Measurements from ENCODE around the gene TSPAN18.

TSPAN18 gene

GRCh38 chr11:44861849-44862557 is 135.2 kb downstream of the TSPAN18 start:
- peaks cover 72% of the 10 kb centered on the region for H3K4me1 ChIP-seq (ENCODE audit: insufficient read depth, insufficient read length)
- TF ChIP-seq ZNF274 (IDR thresholded peaks at IDR 0.05; ENCODE audit: low read depth, low read length), result no peak
- TF ChIP-seq SUZ12 (IDR thresholded peaks at IDR 0.05; ENCODE audit: extremely low read depth, insufficient read depth, insufficient read length), result no peak
- TF ChIP-seq YY1 (IDR thresholded peaks at IDR 0.05; ENCODE audit: insufficient read depth, insufficient read length), result no peak
- DNase-seq (ENCODE audit: low read depth, low spot score), result peak; percentile 91
- H3K36me3 ChIP-seq (ENCODE audit: insufficient read depth, insufficient read length, low read length), result peaks cover 40% of the 10 kb centered on the region
- no peaks in the 10 kb centered on the region for H3K27me3 ChIP-seq (ENCODE audit: insufficient read depth, insufficient read length)
- no peaks in the 10 kb centered on the region for H3K9me3 ChIP-seq (ENCODE audit: insufficient read depth, low read length)
- H3K4me3 ChIP-seq (ENCODE audit: insufficient read length, low read depth), result no peak overlapping the region
- peak overlapping the region; percentile 78 for H3K9ac ChIP-seq (ENCODE audit: insufficient read length, low read depth)

GRCh38 chr11:44862558-44863101 is 135.9 kb downstream of the TSPAN18 start:
- Histone ChIP-seq H3K4me3 (ENCODE audit: insufficient read length, low read depth) (no peak overlapping the region), H3K36me3 (ENCODE audit: insufficient read depth, insufficient read length, low read length) (peaks cover 34% of the 10 kb centered on the region), H3K9me3 (ENCODE audit: insufficient read depth, low read length) (no peaks in the 10 kb centered on the region), H3K9ac (ENCODE audit: insufficient read length, low read depth) (peak overlapping the region; percentile 53), H3K27me3 (ENCODE audit: insufficient read depth, insufficient read length) (no peaks in the 10 kb centered on the region), H3K4me1 (ENCODE audit: insufficient read depth, insufficient read length) (peaks cover 66% of the 10 kb centered on the region)
- no peak for DNase-seq (ENCODE audit: low read depth, low spot score)
- TF ChIP-seq ZNF274 (IDR thresholded peaks at IDR 0.05; ENCODE audit: low read depth, low read length) (no peak), SUZ12 (IDR thresholded peaks at IDR 0.05; ENCODE audit: extremely low read depth, insufficient read depth, insufficient read length) (no peak), YY1 (IDR thresholded peaks at IDR 0.05; ENCODE audit: insufficient read depth, insufficient read length) (no peak)

GRCh38 chr11:44863231-44863630 is 136.5 kb downstream of the TSPAN18 start:
- Histone ChIP-seq H3K27me3 (ENCODE audit: insufficient read depth, insufficient read length) (no peaks in the 10 kb centered on the region), H3K4me1 (ENCODE audit: insufficient read depth, insufficient read length) (peaks cover 64% of the 10 kb centered on the region), H3K36me3 (ENCODE audit: insufficient read depth, insufficient read length, low read length) (peaks cover 28% of the 10 kb centered on the region), H3K4me3 (ENCODE audit: insufficient read length, low read depth) (no peak overlapping the region), H3K9ac (ENCODE audit: insufficient read length, low read depth) (peak overlapping the region; percentile 53), H3K9me3 (ENCODE audit: insufficient read depth, low read length) (no peaks in the 10 kb centered on the region)
- peak; percentile 81 for DNase-seq (ENCODE audit: low read depth, low spot score)
- TF ChIP-seq SUZ12 (IDR thresholded peaks at IDR 0.05; ENCODE audit: extremely low read depth, insufficient read depth, insufficient read length) (no peak), ZNF274 (IDR thresholded peaks at IDR 0.05; ENCODE audit: low read depth, low read length) (no peak), YY1 (IDR thresholded peaks at IDR 0.05; ENCODE audit: insufficient read depth, insufficient read length) (no peak)

- Histone ChIP-seq H3K4me1 (ENCODE audit: insufficient read depth, insufficient read length) (peaks cover 43% of the 10 kb centered on the region), H3K9me3 (ENCODE audit: insufficient read depth, low read length) (no peaks in the 10 kb centered on the region), H3K4me3 (ENCODE audit: insufficient read length, low read depth) (no peak overlapping the region), H3K36me3 (ENCODE audit: insufficient read depth, insufficient read length, low read length) (peaks cover 18% of the 10 kb centered on the region), H3K27me3 (ENCODE audit: insufficient read depth, insufficient read length) (no peaks in the 10 kb centered on the region), H3K9ac (ENCODE audit: insufficient read length, low read depth) (no peak overlapping the region)
- DNase-seq (ENCODE audit: low read depth, low spot score), result no peak
- TF ChIP-seq ZNF274 (IDR thresholded peaks at IDR 0.05; ENCODE audit: low read depth, low read length) (no peak), YY1 (IDR thresholded peaks at IDR 0.05; ENCODE audit: insufficient read depth, insufficient read length) (no peak), SUZ12 (IDR thresholded peaks at IDR 0.05; ENCODE audit: extremely low read depth, insufficient read depth, insufficient read length) (no peak)
Observed at GRCh38 chr11:44865866-44866272, 139.1 kb downstream of the TSPAN18 start.

- no peak for TF ChIP-seq SUZ12 (IDR thresholded peaks at IDR 0.05; ENCODE audit: extremely low read depth, insufficient read depth, insufficient read length)
- no peak for TF ChIP-seq ZNF274 (IDR thresholded peaks at IDR 0.05; ENCODE audit: low read depth, low read length)
- TF ChIP-seq YY1 (IDR thresholded peaks at IDR 0.05; ENCODE audit: insufficient read depth, insufficient read length), result no peak
- no peak overlapping the region for H3K4me3 ChIP-seq (ENCODE audit: insufficient read length, low read depth)
- H3K9ac ChIP-seq (ENCODE audit: insufficient read length, low read depth), result peak overlapping the region; percentile 4
- H3K27me3 ChIP-seq (ENCODE audit: insufficient read depth, insufficient read length), result no peaks in the 10 kb centered on the region
- peaks cover 23% of the 10 kb centered on the region for H3K36me3 ChIP-seq (ENCODE audit: insufficient read depth, insufficient read length, low read length)
- peaks cover 41% of the 10 kb centered on the region for H3K4me1 ChIP-seq (ENCODE audit: insufficient read depth, insufficient read length)
- DNase-seq (ENCODE audit: low read depth, low spot score), result no peak
- no peaks in the 10 kb centered on the region for H3K9me3 ChIP-seq (ENCODE audit: insufficient read depth, low read length)
Observed at GRCh38 chr11:44866286-44866685, 139.5 kb downstream of the TSPAN18 start.

- Histone ChIP-seq H3K9me3 (ENCODE audit: insufficient read depth, low read length) (no peaks in the 10 kb centered on the region), H3K4me3 (ENCODE audit: insufficient read length, low read depth) (no peak overlapping the region), H3K4me1 (ENCODE audit: insufficient read depth, insufficient read length) (peaks cover 29% of the 10 kb centered on the region), H3K9ac (ENCODE audit: insufficient read length, low read depth) (peak overlapping the region; percentile 15), H3K27me3 (ENCODE audit: insufficient read depth, insufficient read length) (no peaks in the 10 kb centered on the region), H3K36me3 (ENCODE audit: insufficient read depth, insufficient read length, low read length) (peaks cover 22% of the 10 kb centered on the region)
- TF ChIP-seq ZNF274 (IDR thresholded peaks at IDR 0.05; ENCODE audit: low read depth, low read length), result no peak
- no peak for TF ChIP-seq YY1 (IDR thresholded peaks at IDR 0.05; ENCODE audit: insufficient read depth, insufficient read length)
- DNase-seq (ENCODE audit: low read depth, low spot score), result no peak
Observed at GRCh38 chr11:44868021-44868420, 141.3 kb downstream of the TSPAN18 start.
